Endothelial cell of umbilical vein (primary cell): ENCODE results near the gene ZNF529.

Source experiments
- MYC ChIP-seq: IDR thresholded peaks from one replicate; pipeline ENCODE4 v1.6.1; 2011; ENCODE audit warnings: mild to moderate bottlenecking, low read depth, low read length
- POLR2A ChIP-seq: IDR thresholded peaks from 2 replicates; pipeline ENCODE4 v1.6.1; 2012; ENCODE audit warnings: low read depth, mild to moderate bottlenecking, control low read depth, low read length
- POLR2AphosphoS5 ChIP-seq: IDR thresholded peaks from 2 replicates; pipeline ENCODE4 v1.6.1; 2012; ENCODE audit warnings: low read depth, mild to moderate bottlenecking, control low read depth, low read length, moderate library complexity; ENCODE audit not compliant: insufficient read depth
- TF ChIP-seq, protein P1 (sequence below), 2 donors: IDR thresholded peaks; 1 replicate in 1 of 2; 2 replicates in 1 of 2; pipeline ENCODE4 v1.5.1; 2011; ENCODE audit warnings: low read length in 2 of 2, mild to moderate bottlenecking in 2 of 2, moderate library complexity in 2 of 2, control low read depth in 1 of 2, inconsistent platforms in 1 of 2, low read depth in 1 of 2; ENCODE audit not compliant: insufficient read depth in 1 of 2; ENCODE audit errors: extremely low read depth in 1 of 2

DNA sequence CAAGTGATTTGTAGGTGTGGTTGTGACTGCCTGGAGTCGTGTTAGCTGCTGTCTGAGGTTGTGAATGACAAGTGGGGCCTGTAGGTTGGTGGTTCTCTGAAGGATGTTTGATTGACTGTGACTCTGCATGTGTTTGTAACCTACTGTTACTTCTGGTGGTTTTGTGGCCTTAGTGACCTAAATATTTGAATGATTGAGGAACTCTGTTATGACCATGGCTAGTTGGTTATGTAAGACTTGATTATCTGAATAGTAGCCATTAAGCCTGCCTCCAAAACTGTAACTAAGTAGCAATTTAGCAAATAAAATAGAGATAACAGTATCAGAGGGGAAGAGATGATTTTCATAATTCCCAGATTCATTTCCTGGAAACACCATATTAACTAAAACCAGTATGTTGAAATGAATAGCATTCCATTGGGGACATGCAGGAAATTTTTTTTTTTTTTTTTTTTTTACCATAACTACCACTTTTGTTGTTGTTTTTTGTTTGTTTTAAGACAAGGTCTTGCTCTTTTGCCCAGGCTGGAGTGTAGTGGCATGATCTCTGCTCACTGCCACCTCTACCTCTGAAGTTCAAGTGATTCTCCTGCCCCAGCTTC, 32.9 kb upstream of the ZNF529 start:
- TF ChIP-seq, protein P1, sequence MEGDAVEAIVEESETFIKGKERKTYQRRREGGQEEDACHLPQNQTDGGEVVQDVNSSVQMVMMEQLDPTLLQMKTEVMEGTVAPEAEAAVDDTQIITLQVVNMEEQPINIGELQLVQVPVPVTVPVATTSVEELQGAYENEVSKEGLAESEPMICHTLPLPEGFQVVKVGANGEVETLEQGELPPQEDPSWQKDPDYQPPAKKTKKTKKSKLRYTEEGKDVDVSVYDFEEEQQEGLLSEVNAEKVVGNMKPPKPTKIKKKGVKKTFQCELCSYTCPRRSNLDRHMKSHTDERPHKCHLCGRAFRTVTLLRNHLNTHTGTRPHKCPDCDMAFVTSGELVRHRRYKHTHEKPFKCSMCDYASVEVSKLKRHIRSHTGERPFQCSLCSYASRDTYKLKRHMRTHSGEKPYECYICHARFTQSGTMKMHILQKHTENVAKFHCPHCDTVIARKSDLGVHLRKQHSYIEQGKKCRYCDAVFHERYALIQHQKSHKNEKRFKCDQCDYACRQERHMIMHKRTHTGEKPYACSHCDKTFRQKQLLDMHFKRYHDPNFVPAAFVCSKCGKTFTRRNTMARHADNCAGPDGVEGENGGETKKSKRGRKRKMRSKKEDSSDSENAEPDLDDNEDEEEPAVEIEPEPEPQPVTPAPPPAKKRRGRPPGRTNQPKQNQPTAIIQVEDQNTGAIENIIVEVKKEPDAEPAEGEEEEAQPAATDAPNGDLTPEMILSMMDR (IDR thresholded peaks at IDR 0.05; ENCODE audit: extremely low read depth in 1 of 2, insufficient read depth in 1 of 2, low read depth in 1 of 2, low read length in 2 of 2), result no peak
- TF ChIP-seq POLR2A (no peak), POLR2AphosphoS5 (no peak), MYC (no peak)
